ENCODE data around the gene TRMT11.
A peak's percentile ranks its signal among the peaks of the same experiment; 100 is the strongest.
"Not testable (repeated sequence)": the region's sequence is repeated elsewhere in the genome, so short reads cannot be mapped to it uniquely, and the experiment has no call there.

Gene TRMT11

GRCh38 chr6:126048635-126049034 lies 62.3 kb downstream of the TRMT11 start:
- DNase-seq: no peak

DNA sequence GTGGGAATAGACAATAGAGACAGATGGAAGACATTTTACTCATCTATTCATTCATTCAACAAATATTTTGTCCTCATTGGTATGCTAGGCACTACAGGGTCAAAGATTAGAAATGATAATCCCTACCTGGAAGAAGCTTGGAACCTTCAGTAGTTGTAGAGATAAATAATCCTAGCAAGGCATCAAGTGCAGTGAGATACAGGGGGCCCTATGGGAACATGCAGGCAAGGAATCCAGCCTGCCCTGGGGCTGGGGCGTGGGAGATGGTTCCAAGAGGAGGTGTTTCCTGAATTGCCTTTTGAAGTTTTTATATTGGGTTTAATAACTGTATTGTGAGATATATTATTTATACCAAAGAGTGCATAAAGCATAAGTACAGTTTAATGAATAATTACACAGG lies 64.5 kb downstream of the TRMT11 start:
- DNase-seq: no peak

- DNase-seq: no peak
Measured at GRCh38 chr6:126051791-126052190, 65.5 kb downstream of the TRMT11 start.

- no peak for DNase-seq
Measured at GRCh38 chr6:126052485-126052884, 66.1 kb downstream of the TRMT11 start.

GRCh38 chr6:126054258-126054702 lies 67.9 kb downstream of the TRMT11 start:
- DNase-seq: no peak

DNA sequence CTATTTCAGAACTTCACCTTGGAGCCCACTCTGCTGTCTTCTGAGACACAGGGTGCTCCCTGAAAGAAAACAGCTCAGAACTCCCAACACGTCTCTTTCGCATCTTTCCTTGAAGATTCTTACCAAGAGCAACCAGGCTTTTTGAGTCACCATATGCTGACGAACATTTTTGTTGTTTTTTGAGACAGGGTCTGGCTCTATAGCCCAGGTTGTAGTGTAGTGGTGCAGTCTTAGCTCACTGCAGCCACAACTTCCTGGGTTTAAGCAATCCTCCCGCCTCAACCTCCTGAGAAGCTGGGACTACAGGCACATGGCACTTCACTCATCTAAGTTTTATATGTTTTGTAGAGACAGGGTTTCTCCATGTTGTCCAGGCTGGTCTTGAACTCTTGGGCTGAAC lies 68.5 kb downstream of the TRMT11 start:
- DNase-seq: no peak

DNA sequence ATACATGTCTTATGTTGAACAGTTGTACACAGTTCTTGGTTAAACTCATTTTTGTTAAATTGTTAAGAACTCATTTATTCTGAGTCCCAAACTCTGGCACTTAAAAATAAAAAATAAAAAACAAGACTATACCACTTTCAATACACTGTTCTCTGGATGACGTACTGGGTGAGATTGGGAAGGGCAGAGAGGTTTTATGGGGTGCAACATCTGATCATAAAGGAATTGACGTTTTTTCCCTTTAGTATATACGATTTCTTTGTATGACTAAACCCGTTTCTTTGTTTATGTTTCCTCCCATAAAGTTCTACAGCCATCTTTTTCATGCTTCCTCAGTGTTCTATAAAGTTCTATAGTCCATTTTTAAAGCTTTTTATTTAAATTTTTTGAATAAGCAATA lies 69.1 kb downstream of the TRMT11 start:
- no peak for DNase-seq

GRCh38 chr6:126056355-126057004 lies 70.1 kb downstream of the TRMT11 start:
- DNase-seq: no peak

DNA sequence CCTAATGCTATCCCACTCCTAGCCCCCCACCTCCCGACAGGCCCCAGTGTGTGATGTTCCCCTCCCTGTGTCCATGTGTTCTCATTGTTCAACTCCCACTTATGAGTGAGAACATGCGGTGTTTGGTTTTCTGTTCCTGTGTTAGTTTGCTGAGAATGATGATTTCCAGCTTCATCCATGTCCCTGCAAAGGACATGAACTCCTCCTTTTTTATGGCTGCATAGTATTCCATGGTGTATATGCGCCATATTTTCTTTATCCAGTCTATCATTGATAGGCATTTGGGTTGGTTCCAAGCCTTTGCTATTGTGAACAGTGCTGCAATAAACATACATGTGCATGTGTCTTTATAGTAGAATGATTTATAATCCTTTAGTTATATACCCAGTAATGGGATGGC lies 71.7 kb downstream of the TRMT11 start:
- DNase-seq: not testable (repeated sequence)

GRCh38 chr6:126060400-126060799 lies 74.1 kb downstream of the TRMT11 start:
- DNase-seq: no peak

DNA sequence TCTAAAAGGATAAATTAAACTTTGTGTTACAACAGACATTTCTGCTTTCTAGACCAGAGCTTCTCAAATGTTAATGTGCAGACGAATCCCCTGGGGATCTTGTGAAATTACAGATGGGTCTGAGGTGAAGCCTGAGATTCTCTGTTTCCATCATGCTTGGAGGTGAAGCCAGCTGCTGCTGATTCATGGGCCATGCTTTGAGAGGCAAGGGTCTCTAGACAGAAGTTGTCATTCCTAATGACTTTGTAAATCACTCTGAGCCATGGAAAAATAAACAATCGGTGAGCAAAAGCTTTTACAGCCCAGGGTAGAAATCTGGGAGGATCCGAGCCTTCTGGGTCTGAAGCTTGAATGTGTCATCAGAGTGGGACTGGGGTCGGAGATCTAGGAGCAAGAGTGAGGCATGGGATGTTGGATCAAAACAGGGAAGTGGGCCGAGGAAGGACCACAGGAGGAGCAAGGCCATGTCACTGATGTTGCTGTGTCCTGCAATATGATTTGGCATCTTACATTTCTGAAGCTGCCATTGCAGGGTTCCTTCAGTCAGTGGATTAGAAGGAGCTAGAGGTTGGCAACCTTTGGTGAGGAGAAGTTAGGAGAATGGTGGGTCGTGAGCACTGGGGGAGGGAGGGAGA lies 77.3 kb downstream of the TRMT11 start:
- DNase-seq: peak; percentile 80

GRCh38 chr6:126064257-126064747 lies 78.0 kb downstream of the TRMT11 start:
- DNase-seq: peak; percentile 87

DNA sequence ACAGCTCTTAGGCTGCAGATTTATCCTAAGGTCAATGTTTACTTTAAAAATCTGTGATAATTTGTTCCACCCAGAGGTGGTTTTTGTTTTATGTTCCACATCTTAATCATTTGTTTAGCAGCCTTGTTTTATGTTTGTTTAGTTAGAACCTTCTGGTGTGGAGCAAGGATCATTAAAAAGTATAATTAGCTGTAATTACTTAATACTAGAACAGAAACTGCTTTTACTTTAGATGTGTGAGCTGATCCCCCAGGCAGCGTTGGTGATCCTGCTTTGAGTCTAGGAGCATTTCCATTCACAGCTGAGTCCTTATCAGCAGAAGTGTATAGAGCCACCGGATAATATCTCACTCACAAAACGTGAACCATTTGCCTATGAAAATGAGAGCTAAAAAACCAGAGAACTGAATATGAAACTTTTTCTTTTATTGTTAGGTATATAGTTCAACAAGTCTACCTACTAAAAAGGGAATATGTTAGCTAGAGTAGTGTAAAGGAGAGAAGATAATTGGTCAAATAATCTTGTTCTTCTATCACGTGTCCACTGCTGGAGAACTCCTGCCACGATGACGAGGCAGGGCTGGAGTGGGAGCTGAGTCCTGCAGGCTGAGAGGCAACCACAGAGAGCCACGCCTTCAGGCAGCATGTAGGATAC lies 78.5 kb downstream of the TRMT11 start:
- DNase-seq: peak; percentile 19

DNA sequence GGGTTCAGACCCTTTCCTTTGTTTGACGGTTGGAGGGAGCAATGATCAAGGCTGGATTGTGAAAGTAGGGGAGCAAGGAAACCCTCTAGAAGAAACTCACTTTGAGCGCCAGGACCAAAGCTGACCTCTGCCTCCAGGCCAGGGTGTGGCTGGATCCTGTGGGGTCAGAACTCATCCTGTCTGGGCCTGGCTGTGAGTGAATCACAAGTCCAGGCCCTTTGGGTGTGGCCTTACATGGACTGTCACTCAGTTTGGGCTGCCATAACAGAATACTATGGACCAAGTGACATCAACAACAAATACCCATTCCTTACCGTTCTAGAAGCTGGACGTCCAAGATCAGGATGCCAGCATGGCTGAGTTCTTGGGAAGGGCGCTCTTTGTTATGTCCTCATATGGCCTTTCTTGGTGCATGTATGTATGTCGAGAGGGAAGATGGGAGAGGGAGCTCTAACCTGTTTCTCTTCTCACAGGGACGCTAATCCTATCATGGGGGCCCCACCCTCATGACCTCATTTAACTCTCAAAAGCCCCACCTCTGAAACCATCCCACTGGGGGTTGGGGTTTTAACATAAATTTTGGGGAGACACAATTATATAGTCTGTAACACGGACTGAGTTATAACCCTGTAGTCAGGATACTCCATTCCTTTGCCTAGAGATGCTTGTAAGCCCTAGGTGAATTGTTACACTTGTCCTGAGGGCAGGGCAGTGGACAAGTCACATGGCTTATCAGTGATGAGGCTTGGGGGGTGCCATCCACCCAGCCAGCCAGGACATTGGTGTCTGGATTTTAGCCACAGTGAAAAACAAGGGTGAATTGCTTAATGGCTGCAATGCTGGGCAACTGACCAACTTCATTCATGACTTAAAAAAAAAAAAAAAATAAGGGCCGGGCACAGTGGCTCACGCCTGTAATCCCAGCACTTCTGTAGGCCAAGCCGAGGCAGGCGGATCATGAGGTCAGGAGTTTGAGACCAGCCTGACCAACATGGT lies 80.0 kb downstream of the TRMT11 start:
- no peak for DNase-seq

DNA sequence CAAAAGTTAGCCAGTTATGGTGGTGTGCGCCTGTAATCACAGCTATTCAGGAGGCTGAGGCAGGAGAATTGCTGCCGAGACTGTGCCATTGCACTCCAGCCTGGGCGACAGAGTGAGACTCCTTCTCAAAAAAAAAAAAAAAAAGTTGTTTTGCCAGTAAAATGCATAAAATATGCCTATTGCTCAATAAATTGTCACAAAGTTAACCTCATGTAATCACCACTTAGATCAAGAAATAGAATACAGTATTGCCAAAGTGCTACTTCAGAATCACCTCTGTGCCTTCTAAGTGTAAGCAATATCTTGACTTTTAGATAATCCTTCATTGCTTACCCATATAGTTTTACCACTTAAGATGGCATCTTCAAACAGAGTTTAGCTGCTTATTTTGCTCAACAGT lies 80.7 kb downstream of the TRMT11 start:
- DNase-seq: no peak

DNA sequence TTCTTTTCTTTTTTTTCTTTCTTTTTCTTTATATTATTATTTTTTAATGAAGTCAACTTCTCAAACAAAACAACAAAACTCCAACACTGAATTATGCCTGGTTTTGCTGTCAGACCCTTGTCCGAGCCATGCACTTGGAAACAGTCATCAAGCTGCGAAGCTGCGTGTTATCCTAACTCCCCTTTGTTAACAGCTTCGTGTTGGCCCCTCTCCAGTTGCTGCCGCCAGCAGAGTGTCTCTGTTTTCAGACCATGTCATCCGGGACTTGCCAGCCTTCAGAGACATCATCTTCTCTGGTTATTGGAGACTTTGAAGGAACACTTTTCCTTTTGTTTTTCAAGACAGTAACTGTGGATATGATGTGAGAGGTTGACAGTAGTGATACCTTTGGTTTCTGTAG lies 83.1 kb downstream of the TRMT11 start:
- no peak for DNase-seq

DNA sequence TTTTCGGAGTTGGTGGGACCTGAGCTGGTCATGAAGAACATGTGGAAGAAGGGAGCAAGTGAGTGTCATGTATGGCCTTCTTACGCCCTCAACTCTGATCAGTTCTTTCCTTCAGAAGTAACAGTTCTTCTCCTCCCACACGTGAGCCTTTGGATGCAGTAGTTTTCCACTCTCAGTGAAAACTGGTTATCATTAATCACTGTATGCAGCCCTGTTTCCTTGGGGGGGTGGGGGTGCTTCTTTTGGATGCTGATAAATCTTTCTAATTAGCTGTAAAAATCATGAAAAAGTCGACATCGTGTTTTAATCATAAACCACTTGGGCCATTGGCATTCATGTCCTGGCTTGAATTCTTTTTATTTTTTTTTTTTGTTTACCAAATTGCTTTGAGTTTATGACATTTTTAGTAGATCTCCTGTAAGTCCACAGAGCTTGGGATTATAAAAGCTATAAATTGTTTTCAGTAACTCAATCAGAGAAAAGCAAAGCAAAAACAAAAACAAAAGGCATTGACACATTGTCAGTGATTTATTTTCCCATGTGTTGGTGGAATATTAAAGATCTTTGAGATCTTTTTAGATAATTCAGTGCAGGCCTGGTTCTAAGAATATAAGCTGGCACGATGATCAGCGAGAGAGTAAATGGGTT lies 84.8 kb downstream of the TRMT11 start:
- DNase-seq: no peak

- no peak for DNase-seq
Measured at GRCh38 chr6:126072172-126072571, 85.8 kb downstream of the TRMT11 start.

DNA sequence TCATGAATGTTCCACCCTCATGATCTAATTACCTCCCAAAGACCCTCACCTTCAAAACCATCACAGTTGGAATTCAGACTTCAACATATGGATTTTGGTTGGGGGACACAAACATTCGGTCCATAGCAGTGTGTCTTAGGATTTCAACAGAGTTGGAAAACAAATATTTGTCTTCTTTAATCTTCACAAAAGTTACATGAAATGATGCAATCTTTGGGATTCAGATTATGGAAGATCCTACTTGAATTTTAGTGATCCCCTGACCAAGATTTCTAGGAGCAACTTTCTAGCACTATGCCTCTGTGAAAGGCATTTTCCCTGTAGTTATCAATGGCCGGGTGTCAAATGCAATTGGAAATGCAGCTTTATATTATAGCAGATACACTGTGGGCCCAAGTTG lies 86.5 kb downstream of the TRMT11 start:
- DNase-seq: no peak

DNA sequence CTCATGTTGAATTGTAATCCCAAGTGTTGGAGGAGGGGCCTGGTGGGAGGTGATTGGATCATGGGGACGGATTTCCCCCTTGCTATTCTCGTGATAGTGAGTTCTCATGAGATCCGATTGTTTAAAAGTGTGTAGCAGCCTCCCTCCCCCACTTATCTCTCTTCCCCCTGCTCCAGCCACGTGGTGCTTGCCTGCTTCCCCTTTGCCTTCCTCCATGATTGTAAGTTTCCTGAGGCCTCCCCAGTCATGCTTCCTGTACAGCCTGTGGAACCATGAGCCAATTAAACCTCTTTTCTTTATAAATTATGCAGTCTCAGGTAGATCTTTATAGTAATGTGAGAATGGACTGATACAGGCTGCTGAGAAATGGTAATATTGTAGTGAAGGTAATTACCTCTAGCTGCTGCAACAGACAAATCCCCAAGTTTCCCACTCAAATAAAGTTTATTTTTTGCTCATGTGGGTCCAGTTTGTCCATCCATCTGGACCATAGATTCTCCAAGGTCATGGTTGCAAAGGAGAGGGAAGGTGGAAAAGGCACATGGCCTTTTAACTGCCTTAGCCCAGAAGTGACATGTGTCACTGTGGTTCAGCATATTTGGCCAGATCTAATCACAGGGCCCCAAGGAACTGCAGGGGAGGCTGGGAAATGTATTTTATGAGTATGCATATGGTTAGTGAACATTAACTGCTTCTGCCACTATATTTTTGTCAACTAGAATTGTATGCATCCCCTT lies 89.2 kb downstream of the TRMT11 start:
- DNase-seq: no peak

DNA sequence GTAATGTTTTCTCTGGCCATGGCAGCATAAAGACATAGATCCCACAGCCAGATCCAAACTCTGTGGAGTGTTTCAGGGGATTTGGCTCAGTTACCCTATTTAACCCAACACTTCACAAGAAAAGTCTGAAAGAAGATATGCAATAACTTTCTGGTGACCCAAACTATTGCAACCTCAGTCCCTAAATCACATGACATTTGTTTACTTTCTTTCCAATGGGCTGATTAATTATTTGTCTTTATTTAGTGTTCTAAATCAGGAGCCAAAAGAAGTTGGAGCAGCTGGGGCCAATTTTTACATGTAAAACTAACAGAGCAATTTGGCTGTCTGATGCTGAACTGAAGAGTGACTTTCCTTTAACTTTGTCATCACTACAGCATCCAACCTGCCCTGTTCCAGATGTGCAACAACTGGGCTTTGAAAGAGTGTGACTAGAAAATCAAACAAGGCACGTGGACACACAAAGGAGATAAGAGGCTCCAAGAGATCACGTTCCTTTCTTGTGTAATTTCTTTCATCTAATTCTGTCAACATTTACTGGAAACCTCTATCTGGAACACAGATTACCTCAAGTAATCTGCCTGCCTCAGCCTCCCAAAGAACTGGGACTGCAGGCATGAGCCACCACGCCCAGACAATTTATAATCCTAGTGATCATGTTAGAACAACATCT lies 90.8 kb downstream of the TRMT11 start:
- peak; percentile 41 for DNase-seq
